Brain pericyte (primary cell): ENCODE results near the gene KCNJ6.
A peak's percentile ranks its signal among the peaks of the same experiment; 100 is the strongest.

Experiments
- DNase-seq: peaks from one replicate; pipeline ENCODE4 v3.0.0-alpha.2; 2012; ENCODE audit warnings: low read depth, low spot score

The KCNJ6 gene

DNA sequence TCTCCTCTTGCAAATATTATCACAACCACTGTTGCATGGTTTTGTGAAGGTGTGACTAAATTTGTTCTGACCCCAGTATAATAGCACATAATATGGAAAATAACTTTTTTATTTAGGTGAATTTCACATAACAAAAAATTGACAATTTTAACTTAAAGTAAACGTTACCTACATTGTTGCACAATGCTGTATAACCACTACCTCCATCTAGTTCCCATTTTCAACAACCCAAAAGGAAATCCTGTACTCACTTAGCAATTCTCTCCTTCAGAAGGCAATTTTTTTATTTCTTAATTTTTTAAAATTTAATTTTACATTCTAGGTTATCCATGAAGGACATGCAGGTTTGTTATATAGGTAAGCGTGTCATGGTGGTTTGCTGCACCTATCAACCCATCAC is 95.2 kb downstream of the KCNJ6 start:
- no peak for DNase-seq

DNA sequence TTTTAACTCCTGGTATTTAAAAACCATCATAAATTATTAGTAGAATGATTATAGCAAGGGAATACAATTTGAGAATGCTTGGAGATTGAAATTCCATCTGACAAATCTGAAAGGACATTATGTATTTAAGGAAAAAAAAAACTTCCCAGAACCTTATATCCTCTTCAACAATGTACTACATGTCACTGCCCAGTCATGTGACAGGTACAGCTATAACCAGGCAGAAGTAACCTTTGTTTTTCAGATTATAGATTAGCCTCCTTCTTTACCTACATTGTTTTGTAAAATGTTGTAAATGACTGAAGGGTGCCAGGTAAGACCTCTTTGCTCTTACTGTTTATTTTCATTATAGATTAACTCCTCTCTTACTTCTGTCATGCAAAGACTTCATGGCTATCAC is 96.9 kb downstream of the KCNJ6 start:
- no peak for DNase-seq

DNA sequence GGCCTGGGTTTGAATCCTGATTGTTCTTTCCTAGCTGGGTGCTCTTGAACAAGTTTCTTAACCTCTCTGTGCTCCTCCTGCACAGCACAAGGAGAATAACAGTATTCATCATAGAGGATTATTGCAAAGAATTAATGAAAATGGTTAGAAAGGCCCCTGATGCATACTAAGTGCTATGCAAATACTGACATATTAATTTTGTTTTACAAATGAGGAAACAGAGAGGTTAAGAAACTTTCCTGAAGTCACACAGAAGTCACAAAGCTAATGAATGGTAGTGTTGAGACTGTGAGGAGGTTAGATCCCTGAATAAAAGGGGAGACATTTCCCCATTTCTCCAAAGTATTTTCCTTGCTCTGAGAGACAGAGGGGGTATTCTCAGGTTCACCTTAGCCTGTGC is 99.0 kb downstream of the KCNJ6 start:
- DNase-seq: no peak

DNA sequence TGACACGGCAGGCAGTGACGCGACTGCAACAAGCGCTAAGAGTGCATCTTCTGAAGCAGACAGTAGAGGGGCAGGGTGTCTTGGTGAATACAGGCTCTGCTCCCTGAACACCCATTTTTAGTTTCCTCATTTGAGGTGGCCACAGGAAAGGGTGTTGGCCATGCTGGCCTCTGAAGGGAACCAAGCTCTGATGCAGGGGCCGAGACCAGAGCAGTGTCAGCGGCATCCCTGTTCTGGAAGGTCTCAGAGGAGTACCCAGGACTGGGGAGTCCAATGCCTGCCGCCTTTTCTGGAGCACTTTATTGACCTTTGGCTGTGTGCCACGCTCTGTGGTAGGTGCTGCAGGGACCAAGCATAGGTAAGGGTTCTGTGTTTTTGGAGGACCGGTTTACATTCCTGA is 100.4 kb downstream of the KCNJ6 start:
- DNase-seq: no peak

DNA sequence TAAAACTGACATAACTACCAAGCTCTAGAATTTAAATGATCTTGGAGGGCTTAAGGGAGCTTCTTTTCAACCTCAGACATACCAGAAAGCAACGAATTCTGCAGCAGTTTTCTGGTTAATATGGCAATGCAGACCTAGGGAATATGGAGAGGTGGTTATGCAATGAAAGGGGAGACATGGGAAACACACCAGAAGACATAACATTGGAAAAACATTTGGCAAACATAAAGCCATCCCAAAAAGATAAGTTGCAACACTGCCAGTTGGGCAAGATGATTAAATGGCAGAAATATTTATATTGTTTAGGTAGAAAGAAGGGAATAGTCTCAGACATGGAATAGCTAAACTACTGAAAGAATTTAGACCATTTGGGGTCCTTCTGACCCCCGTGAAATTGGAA is 104.5 kb downstream of the KCNJ6 start:
- DNase-seq: no peak

DNA sequence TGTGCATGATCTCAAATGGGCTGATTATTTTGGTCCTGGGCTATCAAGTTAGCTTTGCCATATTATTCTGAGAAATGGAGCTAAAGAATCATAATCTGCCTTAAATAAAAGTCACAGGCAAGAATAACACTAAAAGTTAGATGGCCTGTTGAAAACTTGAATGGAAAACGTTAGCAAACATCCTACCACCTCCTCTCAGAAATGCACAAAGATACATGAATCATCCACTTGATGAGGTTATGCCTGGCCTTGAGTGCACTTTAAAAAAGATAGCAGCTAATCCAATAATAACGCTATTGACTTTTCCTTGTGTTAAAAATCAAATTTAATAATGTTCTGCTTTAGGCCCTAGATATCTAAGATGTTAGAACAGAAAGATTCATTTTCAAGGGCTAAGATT is 108.0 kb downstream of the KCNJ6 start:
- no peak for DNase-seq

DNA sequence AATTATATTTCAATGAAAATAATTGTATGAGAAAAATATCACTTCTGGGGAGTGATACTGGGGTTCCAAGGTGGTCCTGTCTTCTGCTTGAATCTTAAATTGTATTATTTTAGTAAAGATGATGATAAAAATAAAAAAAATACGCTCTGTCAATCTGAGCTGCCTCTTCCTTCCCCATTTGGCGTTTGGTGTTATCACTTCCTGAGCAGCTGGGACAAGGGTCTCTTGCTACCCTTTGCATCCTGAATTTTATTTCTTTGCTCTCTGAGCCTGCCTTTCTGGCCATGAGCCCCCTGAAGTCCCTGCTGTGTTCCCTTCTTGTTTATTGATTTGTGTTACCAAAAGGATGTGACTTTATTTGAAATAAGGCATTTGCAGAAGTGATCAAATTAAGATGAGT is 111.0 kb downstream of the KCNJ6 start:
- no peak for DNase-seq

DNA sequence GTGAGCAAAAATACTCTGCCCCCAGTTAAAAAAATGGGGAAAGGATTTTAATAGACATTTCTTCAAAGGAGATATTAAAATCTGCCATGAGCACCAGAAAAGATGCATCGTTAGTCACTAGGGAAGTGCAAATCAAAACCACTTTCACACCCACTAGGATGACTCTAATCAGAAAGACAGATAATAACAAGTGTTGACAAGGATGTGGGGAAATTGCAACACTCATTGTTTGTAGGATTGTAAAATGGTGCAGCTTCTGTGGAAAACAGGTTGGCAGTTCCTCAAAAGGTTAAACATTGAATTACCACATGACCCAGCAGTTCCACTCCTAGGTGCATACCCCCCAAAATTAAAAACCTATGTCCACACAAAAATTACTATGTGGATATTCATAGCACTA is 112.3 kb downstream of the KCNJ6 start:
- DNase-seq: no peak

DNA sequence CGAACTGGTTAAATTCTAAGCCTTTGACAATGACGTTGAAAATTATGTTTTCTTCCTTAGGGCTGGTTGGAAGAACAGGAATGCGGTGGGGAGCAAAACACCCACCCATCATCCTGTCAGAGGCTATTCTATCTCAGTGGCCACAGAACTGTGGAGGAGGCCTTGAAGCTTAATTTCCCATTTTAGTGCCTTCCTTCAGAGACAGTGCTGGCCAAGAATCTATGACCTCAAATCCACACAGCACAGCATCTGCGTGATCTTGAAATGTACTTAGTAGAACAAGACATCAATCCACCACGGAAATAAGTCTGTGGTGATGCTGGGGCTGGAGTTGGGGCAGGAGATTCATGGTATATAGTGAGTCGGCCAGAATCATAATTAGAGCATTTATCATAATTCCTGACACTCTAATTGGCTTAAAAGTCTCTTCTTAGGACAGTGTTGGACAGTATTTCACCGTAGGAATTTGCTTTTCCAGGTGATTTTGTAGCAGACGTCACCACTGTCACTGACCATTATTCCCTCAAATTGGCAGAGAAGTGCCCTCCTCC is 113.1 kb downstream of the KCNJ6 start:
- DNase-seq: no peak

DNA sequence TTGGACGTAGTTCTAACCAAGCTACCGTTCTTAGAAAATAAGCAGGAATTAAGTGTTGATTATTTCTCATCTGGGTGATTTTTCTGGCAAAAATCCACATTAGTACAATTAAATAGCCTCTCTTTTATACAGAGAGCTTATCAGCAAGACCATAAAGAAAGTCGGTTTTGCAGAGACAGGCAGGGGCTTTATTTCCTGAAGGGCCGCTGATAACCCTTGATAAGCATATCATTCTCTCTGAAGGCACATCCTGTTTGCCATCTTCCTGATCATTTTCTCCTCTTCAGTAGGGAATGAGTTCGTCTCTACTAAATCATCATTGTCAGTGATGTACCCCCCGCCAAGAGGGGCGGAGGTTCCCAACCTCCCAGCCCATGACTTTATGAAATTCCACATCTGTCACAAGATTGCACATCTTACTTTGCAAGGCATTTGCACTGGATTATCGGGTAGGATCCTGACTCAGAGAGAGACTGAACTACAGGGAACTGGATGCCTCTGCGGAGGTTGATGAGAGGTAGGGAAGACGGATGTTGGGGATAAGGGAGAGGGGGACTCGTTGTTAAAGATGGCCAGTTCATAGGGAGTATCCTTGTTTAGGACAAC is 115.7 kb downstream of the KCNJ6 start:
- no peak for DNase-seq

DNA sequence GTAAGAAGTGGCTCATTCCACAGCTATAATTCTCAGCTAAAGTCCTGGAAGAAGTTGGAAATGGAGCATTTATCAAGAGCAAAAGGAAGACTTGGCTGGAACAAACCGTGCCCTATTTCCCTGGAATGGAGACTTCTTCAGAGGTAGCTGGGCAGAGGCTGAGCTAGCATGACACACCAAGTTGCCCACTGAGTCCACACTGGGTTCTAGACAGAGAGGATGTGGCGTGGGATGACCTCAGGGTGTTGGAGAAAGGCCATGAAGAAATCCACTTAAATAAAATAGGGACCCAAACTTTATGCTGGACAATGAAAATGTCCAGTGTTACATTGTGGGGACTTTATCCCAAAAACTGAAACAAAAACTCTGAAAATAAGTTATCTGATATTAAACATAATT is 116.2 kb downstream of the KCNJ6 start:
- no peak for DNase-seq

DNA sequence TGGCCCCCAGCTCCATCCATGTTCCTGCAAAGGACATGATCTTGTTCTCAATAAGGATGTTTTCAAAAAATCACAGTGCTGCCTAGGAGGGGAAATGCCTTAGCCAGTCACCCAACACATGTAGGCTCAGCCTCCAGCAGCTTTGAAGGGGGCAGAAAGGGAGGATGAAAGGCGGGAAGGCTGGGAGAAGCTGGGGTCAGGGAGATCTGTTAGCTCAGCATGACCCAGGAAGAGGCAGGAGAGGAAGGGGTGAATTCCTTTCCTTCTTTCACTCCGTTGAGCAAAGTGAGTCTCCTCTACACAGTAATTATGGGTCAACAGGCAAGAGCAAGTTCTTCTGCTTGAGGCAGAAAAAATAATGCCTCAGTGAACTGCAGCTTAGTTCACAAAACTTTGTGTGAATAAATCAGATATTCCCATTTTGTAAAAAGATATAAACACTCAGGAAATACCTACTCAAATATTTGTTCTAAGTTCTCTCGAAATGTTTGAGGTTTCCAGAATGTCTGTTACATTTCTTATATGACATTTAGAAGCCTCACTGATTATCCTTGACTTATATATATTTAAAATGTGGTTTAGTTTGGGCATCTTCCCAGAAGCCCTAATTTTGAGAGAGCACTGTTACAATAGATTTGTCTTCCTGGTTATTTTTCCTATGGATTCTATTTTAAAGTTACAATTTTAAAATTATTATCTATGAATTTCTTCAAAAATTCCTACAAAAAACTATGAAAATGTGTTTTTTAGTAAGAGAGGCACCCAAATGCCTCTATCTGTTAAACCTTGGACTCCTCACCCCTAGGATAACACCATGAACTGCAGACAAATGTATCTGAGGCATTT is 116.8 kb downstream of the KCNJ6 start:
- DNase-seq: no peak

DNA sequence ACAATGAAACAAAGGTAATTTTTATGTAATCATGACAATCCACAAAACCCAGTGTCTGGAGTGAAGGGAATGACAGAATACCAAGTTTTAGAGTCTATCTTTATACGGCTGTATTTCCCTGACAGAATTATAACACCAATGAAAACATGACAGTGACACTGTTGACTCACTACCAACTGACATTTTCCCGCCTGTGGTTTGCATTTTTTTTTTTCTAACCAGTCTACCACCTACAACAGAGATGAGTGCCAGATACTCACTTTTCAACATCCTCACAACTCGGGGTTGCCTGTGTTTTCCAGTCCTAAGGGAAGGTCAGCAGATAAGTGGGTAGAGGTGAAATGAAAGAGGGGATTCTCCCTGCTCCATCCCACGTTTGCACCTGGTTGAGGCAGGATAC is 118.9 kb downstream of the KCNJ6 start:
- DNase-seq: no peak

DNA sequence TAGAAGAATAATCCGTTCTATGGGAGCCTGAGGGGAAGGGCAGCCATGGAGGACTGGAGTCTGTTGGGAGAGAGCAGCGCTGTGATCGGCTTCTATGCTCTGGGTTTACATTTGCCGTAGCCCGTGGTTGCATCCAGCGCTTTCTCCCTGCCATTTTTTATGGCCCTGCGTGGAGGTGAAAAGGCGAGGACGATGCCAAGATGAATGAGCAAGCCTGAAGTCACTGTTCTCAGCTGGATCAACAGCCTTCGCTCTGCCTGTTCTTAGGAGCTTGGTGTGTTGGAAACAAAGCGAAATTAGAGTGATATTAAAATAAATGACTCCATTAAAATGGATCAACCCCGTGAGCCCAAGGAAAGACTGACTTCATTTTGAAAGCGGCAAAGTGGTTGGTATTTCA is 120.2 kb downstream of the KCNJ6 start:
- DNase-seq: no peak

DNA sequence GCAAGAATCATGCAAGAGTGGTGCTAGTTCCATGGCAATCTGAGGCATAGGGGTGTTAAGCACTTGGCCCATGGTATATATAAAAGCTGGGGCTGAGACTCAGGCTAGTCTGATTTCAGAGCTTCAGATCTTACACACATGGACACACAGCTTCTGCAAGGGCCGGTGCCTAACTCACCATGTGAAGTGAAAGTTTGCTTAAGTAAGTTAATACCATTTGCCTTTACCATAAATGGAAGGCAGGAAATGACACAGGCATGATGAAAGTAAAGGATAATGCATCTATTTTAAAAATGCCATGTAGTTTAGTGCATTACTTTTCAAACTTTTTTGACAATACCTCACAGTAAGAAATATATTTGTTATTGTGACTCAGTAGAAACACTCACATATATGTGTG is 122.6 kb downstream of the KCNJ6 start:
- DNase-seq: no peak

DNA sequence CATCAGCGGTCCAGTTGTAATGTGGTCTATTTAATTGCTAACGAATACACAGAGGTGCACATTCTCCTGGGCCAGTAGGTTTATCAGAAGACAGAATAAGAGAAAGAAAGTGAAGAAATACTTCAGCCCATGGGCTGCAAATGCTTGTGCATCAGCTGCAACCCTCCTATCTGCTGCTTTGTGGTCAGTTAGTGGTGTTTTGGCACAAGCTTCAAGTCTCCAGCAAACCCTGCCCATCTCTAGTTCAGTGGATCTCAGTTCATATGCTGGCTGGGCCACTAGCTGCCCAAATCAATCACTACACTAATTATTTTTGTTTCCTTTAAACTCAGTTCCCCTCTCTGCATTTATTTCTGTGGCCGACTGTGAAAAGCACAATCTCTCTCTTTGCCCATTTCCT is 124.2 kb downstream of the KCNJ6 start:
- no peak for DNase-seq

DNA sequence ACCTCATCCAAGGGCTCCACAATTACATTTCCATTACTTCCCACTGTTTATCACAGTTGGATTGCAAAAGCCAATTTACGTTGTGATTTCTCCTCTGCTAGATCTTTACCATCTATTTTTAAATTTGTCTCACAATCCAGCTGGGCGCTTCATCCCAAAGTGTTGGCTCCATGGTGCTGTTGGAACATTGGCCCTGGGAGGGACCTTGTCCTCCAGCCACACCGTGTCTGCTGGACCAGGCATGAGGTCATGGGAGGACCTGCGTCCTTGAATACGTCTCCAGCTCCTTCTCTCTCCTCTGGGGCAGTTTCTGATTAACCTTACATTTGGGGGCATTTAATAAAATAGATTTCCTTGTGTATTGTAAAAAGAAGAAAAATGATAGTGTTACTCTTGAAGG is 125.4 kb downstream of the KCNJ6 start:
- DNase-seq: no peak

DNA sequence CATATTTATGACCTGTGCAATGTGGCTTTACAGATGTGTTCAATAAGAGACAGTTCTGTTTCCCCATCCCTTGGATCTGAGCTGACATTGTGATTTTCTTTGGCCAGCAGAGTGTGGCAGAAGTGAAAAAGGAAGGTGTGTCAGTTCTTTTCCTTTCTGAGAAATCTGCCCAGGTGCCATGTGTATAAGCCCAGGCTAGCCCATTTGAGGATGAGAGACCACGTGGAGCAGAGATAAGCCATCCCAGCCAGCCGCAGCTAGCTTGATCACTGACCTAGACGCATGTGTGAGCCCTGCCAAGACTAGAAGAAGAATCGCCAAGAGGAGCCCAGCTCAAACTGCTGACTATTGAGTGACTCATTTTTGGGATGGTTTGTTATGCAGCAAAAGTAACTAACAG is 127.8 kb downstream of the KCNJ6 start:
- DNase-seq: no peak

DNA sequence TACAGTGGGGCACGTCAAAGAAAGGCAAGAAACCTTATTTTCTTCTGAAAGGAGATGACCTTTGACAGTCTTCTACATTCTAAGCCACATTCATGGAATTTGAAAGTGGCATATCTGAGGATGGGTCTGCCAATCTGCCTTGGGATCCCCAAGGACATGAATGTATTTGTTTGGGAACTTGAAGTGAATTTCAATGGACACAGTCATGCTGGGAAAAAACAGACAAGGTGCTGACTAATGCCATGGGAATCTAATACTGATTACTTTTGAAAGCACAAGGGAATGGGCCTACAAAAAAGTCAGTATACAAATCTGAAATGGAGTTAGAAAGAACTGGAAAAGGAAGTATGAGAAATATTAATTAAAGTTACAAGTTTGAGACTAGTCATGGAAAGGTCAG is 128.8 kb downstream of the KCNJ6 start:
- DNase-seq: peak; percentile 41

DNA sequence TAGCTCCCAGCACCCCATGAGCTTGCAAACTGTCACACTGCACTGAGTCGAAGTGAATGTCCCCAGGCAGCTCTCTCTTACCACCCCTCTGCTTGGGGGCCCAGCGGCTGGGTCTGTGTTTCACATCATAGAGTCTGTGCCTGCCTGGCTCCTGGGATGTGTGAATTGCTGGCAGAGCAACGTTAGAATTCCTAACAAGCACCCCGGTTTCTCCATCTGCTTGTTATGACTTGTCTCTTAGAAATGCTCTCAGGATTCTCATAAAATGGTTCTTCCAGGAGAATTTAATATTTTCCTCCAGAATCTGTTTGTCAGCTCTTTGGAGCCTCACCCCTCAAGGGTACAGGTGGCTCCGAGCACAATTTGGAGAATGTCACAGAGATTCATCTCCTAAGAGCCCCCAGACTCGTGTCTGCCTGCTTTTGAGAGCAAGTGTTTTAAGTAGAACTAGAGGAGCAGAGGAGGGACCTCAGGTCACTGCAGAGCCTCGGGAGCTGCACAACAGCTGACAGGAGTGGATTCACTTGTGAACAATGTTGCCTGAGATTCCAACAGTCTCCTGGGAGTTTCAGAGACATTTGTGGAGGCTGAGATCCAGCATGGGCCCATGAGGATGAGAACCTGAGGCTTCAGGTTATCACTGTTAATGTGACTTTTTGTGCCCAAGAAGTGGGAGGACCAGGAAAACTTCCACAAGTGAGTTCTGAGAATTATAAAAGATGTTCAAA is 131.5 kb downstream of the KCNJ6 start:
- no peak for DNase-seq

DNA sequence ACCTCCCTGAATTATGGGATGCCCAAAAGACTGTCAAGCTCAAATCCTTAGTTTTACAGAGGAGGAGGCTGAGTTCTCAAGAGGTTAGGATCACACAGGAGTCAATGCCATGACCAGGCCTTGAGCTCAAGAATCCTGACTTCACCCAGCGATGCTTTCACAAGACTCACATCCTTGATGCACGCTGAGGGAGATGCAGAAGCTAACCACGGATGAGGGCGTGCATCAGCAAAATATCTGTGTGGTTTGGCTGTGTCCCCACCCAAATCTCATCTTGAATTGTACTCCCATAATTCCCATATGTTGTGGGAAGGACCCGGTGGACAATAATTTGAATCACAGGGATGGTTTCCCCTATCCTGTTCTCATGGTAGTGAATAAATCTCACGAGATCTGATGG is 133.2 kb downstream of the KCNJ6 start:
- DNase-seq: no peak
